Measurements from ENCODE around the gene PDRG1. TPM values are rescaled to one million over a fixed set of nuclear protein-coding genes. Genes with fewer than 3 reads are reported as not detected.

The PDRG1 gene
- total RNA-seq, 4 donors from 2014 or later: 1.2 to 109 (median 9.5) TPM

GRCh38 chr20:31990641-31991338, 38.9 kb upstream of the PDRG1 start:
- no peaks in the 10 kb centered on the region for H3K4me1 ChIP-seq
- H3K4me3 ChIP-seq: no peak overlapping the region
- TF ChIP-seq CTCF (IDR thresholded peaks at IDR 0.05): no peak
- no peak for TF ChIP-seq POLR2A (IDR thresholded peaks at IDR 0.05)
- H3K36me3 ChIP-seq: no peaks in the 10 kb centered on the region
- no peaks in the 10 kb centered on the region for H3K9me3 ChIP-seq
- H3K27ac ChIP-seq: no peak overlapping the region
- intact Hi-C loops (cut with DNase I; ENCODE audit: low total_unique reads): no loop called here
- no peak for DNase-seq
- H3K27me3 ChIP-seq: no peaks in the 10 kb centered on the region

GRCh38 chr20:31989030-31989645, 37.3 kb upstream of the PDRG1 start:
- Histone ChIP-seq H3K36me3 (no peaks in the 10 kb centered on the region), H3K4me3 (no peak overlapping the region), H3K27me3 (no peaks in the 10 kb centered on the region), H3K9me3 (no peaks in the 10 kb centered on the region), H3K27ac (no peak overlapping the region), H3K4me1 (no peaks in the 10 kb centered on the region)
- TF ChIP-seq POLR2A (IDR thresholded peaks at IDR 0.05) (no peak), CTCF (IDR thresholded peaks at IDR 0.05) (no peak)
- intact Hi-C loops (cut with DNase I; ENCODE audit: low total_unique reads): no loop called here
- DNase-seq: no peak

- Histone ChIP-seq H3K4me3 (no peak overlapping the region), H3K27me3 (no peaks in the 10 kb centered on the region), H3K27ac (no peak overlapping the region), H3K36me3 (no peaks in the 10 kb centered on the region), H3K9me3 (no peaks in the 10 kb centered on the region), H3K4me1 (no peaks in the 10 kb centered on the region)
- DNase-seq: no peak
- intact Hi-C loops (cut with DNase I; ENCODE audit: low total_unique reads): no loop called here
- TF ChIP-seq CTCF (IDR thresholded peaks at IDR 0.05): no peak
- no peak for TF ChIP-seq POLR2A (IDR thresholded peaks at IDR 0.05)
Observed at GRCh38 chr20:31988430-31989015, 36.7 kb upstream of the PDRG1 start.

- Histone ChIP-seq H3K4me1 (no peaks in the 10 kb centered on the region), H3K9me3 (no peaks in the 10 kb centered on the region), H3K36me3 (no peaks in the 10 kb centered on the region), H3K27me3 (no peaks in the 10 kb centered on the region), H3K4me3 (no peak overlapping the region), H3K27ac (no peak overlapping the region)
- no peak for DNase-seq
- intact Hi-C loops (cut with DNase I; ENCODE audit: low total_unique reads): no loop called here
- TF ChIP-seq CTCF (IDR thresholded peaks at IDR 0.05) (no peak), POLR2A (IDR thresholded peaks at IDR 0.05) (no peak)
Observed at GRCh38 chr20:31987744-31988143, 35.9 kb upstream of the PDRG1 start.

GRCh38 chr20:31984981-31985471, 33.2 kb upstream of the PDRG1 start:
- no peak for DNase-seq
- no peaks in the 10 kb centered on the region for H3K36me3 ChIP-seq
- H3K27me3 ChIP-seq: no peaks in the 10 kb centered on the region
- H3K4me3 ChIP-seq: no peak overlapping the region
- TF ChIP-seq CTCF (IDR thresholded peaks at IDR 0.05) (no peak), POLR2A (IDR thresholded peaks at IDR 0.05) (no peak)
- no peaks in the 10 kb centered on the region for H3K4me1 ChIP-seq
- intact Hi-C loops (cut with DNase I; ENCODE audit: low total_unique reads): no loop called here
- no peaks in the 10 kb centered on the region for H3K9me3 ChIP-seq
- H3K27ac ChIP-seq: no peak overlapping the region
